Testis (tissue), 2 donors: ENCODE measurements around the gene GNGT1.

Experiments used
- CTCF ChIP-seq, 3 experiments: fragments of 450-650 bp in 2 of 3; fragments of 200-600 bp in 1 of 3; sonication (generic) in 1 of 3; IDR thresholded peaks; one replicate each; pipeline ENCODE4 v1.5.1; 2016 to 2019; ENCODE audit warnings: antibody characterized with exemption in 3 of 3, mild to moderate bottlenecking in 2 of 3, moderate library complexity in 1 of 3
- POLR2A ChIP-seq: fragments of 450-650 bp; IDR thresholded peaks from one replicate; pipeline ENCODE4 v1.6.1; 2017; ENCODE audit warnings: antibody characterized with exemption, mild to moderate bottlenecking, moderate library complexity

- TF ChIP-seq CTCF (IDR thresholded peaks at IDR 0.05) = no peak
- TF ChIP-seq POLR2A = no peak
These were observed 23.1 kb upstream of the GNGT1 start for GRCh38 chr7:93883078-93883916.
